Pancreas (tissue), 10 donors: ENCODE measurements around the gene STARD4. TPM values are rescaled to one million over a fixed set of nuclear protein-coding genes. Genes with fewer than 3 reads are reported as not detected.

ENCODE experiments used
- ATAC-seq, 4 donors: fragments of 200-7000 bp; cut with Tn5 transposase; one replicate each; pipeline versions ENCODE4 v1.8.0 to v1.9.1; 2020; ENCODE audit warnings: mild to moderate bottlenecking in 4 of 4, moderate library complexity in 4 of 4
- DNase-seq, 6 donors: peaks; one replicate each; pipeline ENCODE4 v3.0.0-alpha.2; 2020
- FAIRE-seq: peaks from 2 replicates; lab custom pipeline; 2012; peaks lifted over from hg19 to GRCh38; lab: Jason Lieb, UNC
- H3K27ac ChIP-seq, 4 donors: fragments of 200-600 bp; sonication (generic); 1 replicate in 3 of 4; 2 replicates in 1 of 4; pipeline versions ENCODE4 v1.5.0 to v1.8.0; 2020
- H3K27me3 ChIP-seq, 4 donors: fragments of 200-600 bp; one replicate each; pipeline ENCODE4 v1.8.0; 2021
- H3K36me3 ChIP-seq, 3 donors: fragments of 200-600 bp; sonication (generic) in 1 of 3; one replicate each; pipeline versions ENCODE4 v1.5.0 to v1.8.0; 2020 to 2021
- H3K4me1 ChIP-seq, 3 donors: fragments of 200-600 bp; one replicate each; pipeline ENCODE4 v1.8.0; 2021
- H3K4me3 ChIP-seq, 4 donors: fragments of 200-600 bp; sonication (generic) in 2 of 4; one replicate each; pipeline versions ENCODE4 v1.5.0 to v1.8.0; 2020 to 2021
- H3K9me3 ChIP-seq, 4 donors: fragments of 200-600 bp; one replicate each; pipeline ENCODE4 v1.8.0; 2021
- WGBS, 2 donors: extraction: QIAGEN DNeasy Blood & Tissue Kit; methylation state at CpG; one replicate each; pipeline ENCODE4 v1.1.7; 2013; 5-methylcytosine and 5-hydroxymethylcytosine counted together
- intact Hi-C, 3 donors: fragments of 100-400 bp; cut with DNase I; formaldehyde crosslinking; loops; one replicate each; pipeline versions ENCODE4 v1.11.1 to v1.14.2; 2022
- polyA plus RNA-seq, 2 donors: library from polyadenylated mRNA; stranded (reverse); fragments of 200-250 nt; gene quantifications; one replicate each; pipeline ENCODE4 v1.2.3, GENCODE V29; 2013
- total RNA-seq, 6 donors: library from RNA; stranded (reverse); fragmentation: NEBNext Ultra II Directional in 4 of 6; extraction: Animal tissue kit (Norgen Biotek cat#: 25700) in 4 of 6; gene quantifications; one replicate each; pipeline versions ENCODE4 v1.2.1 to v1.2.4, GENCODE V29; 2021 to 2023
- TF ChIP-seq, protein P1 (sequence below), 4 donors: fragments of 200-600 bp; sonication (generic) in 3 of 4; IDR thresholded peaks; one replicate each; pipeline versions ENCODE4 v1.5.0 to v1.8.0; 2021; ENCODE audit warnings: antibody characterized with exemption in 4 of 4
- donor health status: healthy with polysubstance abuse.
- donor health status: DM: no; HTN: no; CAD: no; lungs with moderate emphysema.
- donor health status: DM: no; HTN: no; CAD: no.
- donor health status: control.
- donor health status: control.
- donor health status: Bipolar disorder and iron deficiency.
- donor health status: DM: yes; HTN: yes; CAD: no.
- donor health status: DM: no; HTN: no; CAD: no.
- donor health status: DM: no; HTN: no; CAD: no.
- donor health status: DM: yes; HTN: yes; CAD: no.

Gene STARD4
- total and polyA plus RNA-seq, 8 donors: 1.4 to 7.1 (median 3.3) TPM

DNA sequence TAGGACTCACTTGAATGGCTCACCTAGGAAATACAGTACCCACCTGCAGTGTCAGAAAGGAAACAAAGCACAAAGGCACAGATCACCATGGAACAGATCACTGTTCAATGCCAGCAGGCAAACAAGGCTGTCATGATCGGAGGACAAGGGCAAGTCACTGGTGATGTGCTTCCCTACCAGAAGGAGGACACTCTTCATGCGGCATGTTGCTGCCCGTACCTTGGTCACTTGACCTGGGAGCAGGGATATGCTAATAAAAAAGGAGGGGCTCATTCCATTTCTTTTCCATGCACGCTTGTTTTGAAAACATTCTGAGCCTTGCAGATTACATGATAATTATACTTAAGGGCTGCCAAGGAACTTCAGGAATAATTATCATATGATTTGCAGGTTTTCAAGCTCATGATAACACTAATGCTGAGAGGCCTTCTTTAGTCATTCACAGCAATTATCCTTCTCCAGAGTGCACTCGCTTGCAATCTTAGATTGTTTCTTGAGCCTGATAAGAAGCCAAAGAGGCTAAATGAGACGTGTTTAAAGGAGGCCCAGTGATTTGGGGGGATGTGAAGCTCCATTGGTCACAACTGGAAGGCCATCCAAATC, 36.1 kb upstream of the STARD4 start:
- 73 to 78% methylated on average over 6 of the region's 6 CpGs for WGBS, 2 donors
- no peaks in the 10 kb centered on the region for H3K27me3 ChIP-seq
- no peaks in the 10 kb centered on the region for H3K9me3 ChIP-seq
- ATAC-seq (no peak), FAIRE-seq (no peak), DNase-seq (no peak)
- no peak overlapping the region for H3K4me3 ChIP-seq
- peaks cover 0 to 7% (median 0%) of the 10 kb centered on the region in 3 donors for H3K4me1 ChIP-seq
- TF ChIP-seq, protein P1, sequence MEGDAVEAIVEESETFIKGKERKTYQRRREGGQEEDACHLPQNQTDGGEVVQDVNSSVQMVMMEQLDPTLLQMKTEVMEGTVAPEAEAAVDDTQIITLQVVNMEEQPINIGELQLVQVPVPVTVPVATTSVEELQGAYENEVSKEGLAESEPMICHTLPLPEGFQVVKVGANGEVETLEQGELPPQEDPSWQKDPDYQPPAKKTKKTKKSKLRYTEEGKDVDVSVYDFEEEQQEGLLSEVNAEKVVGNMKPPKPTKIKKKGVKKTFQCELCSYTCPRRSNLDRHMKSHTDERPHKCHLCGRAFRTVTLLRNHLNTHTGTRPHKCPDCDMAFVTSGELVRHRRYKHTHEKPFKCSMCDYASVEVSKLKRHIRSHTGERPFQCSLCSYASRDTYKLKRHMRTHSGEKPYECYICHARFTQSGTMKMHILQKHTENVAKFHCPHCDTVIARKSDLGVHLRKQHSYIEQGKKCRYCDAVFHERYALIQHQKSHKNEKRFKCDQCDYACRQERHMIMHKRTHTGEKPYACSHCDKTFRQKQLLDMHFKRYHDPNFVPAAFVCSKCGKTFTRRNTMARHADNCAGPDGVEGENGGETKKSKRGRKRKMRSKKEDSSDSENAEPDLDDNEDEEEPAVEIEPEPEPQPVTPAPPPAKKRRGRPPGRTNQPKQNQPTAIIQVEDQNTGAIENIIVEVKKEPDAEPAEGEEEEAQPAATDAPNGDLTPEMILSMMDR (IDR thresholded peaks at IDR 0.05): no peak
- intact Hi-C loops: no loop called here
- H3K36me3 ChIP-seq: no peaks in the 10 kb centered on the region
- H3K27ac ChIP-seq: no peak overlapping the region

DNA sequence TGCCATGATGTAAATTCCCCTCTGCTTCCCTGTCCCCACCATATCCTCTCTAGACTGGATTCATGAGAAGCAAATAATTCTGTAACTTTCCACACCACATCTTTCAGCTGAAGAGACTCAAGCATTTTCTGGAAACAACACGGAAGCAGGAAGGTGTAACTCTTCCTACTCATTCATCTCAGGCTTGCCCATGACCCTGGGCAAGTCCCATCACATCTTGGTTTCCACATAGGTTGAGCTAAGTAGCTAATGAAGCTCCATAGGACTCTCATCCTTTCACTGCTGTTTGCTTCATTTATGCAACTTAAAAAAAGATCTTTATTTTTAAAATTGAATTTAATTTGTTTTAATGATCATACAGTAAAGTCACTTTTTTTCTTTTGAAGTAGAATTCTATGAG, 32.7 kb upstream of the STARD4 start:
- H3K9me3 ChIP-seq: no peaks in the 10 kb centered on the region
- intact Hi-C loops: no loop called here
- H3K4me1 ChIP-seq: peaks cover 0 to 7% (median 0%) of the 10 kb centered on the region in 3 donors
- no peak overlapping the region for H3K4me3 ChIP-seq
- H3K27ac ChIP-seq: no peak overlapping the region
- TF ChIP-seq, protein P1 (IDR thresholded peaks at IDR 0.05): no peak
- FAIRE-seq (no peak), DNase-seq (no peak), ATAC-seq (no peak)
- H3K27me3 ChIP-seq: no peaks in the 10 kb centered on the region
- H3K36me3 ChIP-seq: no peaks in the 10 kb centered on the region
- WGBS, 2 donors: 78 to 82% methylated on average over 1 of the region's 1 CpG

GRCh38 chr5:111537141-111538024, 25.0 kb upstream of the STARD4 start:
- H3K4me1 ChIP-seq: no peaks in the 10 kb centered on the region
- FAIRE-seq (no peak), DNase-seq (no peak), ATAC-seq (no peak)
- H3K27me3 ChIP-seq: no peaks in the 10 kb centered on the region
- H3K9me3 ChIP-seq: no peaks in the 10 kb centered on the region
- 56 to 80% methylated on average over 1 of the region's 1 CpG for WGBS, 2 donors
- TF ChIP-seq, protein P1 (IDR thresholded peaks at IDR 0.05): no peak
- H3K27ac ChIP-seq: no peak overlapping the region
- H3K4me3 ChIP-seq: no peak overlapping the region
- intact Hi-C loops: no loop called here
- no peaks in the 10 kb centered on the region for H3K36me3 ChIP-seq

DNA sequence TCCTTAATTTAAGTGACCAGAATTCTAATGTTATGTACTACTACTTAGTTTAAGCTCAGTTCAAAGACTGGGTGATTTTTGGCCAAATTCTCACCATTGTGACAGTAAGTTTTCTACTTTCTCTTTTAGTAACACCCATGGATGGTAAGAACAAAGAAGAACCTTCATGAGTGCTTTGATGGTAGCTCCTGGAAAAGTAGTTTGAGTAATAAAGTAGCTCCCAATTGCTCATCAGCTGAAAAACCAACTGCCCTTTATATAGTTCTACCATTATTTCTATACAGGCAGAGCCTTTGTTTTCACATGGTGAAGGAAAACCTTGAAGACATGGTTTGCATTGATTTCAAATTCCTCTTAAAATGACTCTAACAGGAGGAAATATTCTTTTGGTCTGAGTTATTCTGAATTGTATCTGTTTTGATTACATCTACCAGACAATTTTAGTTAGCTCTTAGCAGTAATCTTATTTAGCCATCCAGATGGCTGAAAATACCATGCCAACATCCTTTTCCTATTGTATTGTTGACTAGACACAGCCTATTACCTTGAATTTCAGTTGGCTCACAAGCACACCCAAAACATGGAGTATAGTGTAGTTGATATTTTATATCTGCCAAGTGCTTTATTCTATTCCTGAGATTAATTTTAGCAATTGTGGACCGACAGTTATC, 23.7 kb upstream of the STARD4 start:
- DNase-seq: no peak
- TF ChIP-seq, protein P1 (IDR thresholded peaks at IDR 0.05): no peak
- WGBS, 2 donors: 81 to 90% methylated on average over 1 of the region's 1 CpG
- no peaks in the 10 kb centered on the region for H3K36me3 ChIP-seq
- H3K27me3 ChIP-seq: no peaks in the 10 kb centered on the region
- H3K9me3 ChIP-seq: no peaks in the 10 kb centered on the region
- ATAC-seq: no peak
- FAIRE-seq: no peak
- H3K4me3 ChIP-seq: no peak overlapping the region
- H3K27ac ChIP-seq: no peak overlapping the region
- intact Hi-C loops: no loop called here
- no peaks in the 10 kb centered on the region for H3K4me1 ChIP-seq
